Lower lobe of right lung (tissue), 2 donors: ENCODE measurements around the gene MPPED2. TPM values are rescaled to one million over a fixed set of nuclear protein-coding genes. Genes with fewer than 3 reads are reported as not detected.

ENCODE experiments used
- ATAC-seq, 2 donors: fragments of 200-7000 bp; cut with Tn5 transposase; one replicate each; pipeline ENCODE4 v1.9.1; 2020 to 2022; ENCODE audit warnings: mild to moderate bottlenecking in 2 of 2, moderate library complexity in 2 of 2
- DNase-seq: peaks from one replicate; pipeline ENCODE4 v3.0.0-alpha.2; 2020
- H3K27ac ChIP-seq: fragments of 200-600 bp; one replicate; pipeline ENCODE4 v1.8.0; 2022
- H3K27me3 ChIP-seq: fragments of 200-600 bp; one replicate; pipeline ENCODE4 v1.8.0; 2022; ENCODE audit warnings: low read depth
- H3K36me3 ChIP-seq: fragments of 200-600 bp; one replicate; pipeline ENCODE4 v1.8.0; 2022; ENCODE audit warnings: mild to moderate bottlenecking
- H3K4me1 ChIP-seq: fragments of 200-600 bp; one replicate; pipeline ENCODE4 v1.8.0; 2022
- H3K4me3 ChIP-seq: fragments of 200-600 bp; one replicate; pipeline ENCODE4 v1.8.0; 2022; ENCODE audit warnings: mild to moderate bottlenecking
- H3K9me3 ChIP-seq: fragments of 200-600 bp; one replicate; pipeline ENCODE4 v1.8.0; 2022
- intact Hi-C: fragments of 100-400 bp; cut with DNase I; formaldehyde crosslinking; loops from one replicate; pipeline ENCODE4 v1.11.0; 2022
- total RNA-seq: library from RNA; stranded (reverse); fragmentation: NEBNext Ultra II Directional; extraction: Animal tissue kit (Norgen Biotek cat#: 25700); gene quantifications from one replicate; pipeline ENCODE4 v1.2.1, GENCODE V29; 2021
- TF ChIP-seq, protein P1 (sequence below): fragments of 200-600 bp; IDR thresholded peaks from one replicate; pipeline ENCODE4 v1.8.0; 2022; ENCODE audit warnings: antibody characterized with exemption, mild to moderate bottlenecking
- donor health status: DM: no; HTN: yes; CAD: no; lungs with severe emphysema.

Gene MPPED2
- total RNA-seq, 1 donor from 2014 or later, result 1.5 TPM

GRCh38 chr11:30452114-30452513, 134.0 kb downstream of the MPPED2 start:
- ATAC-seq (no peak), DNase-seq (no peak)
- no peaks in the 10 kb centered on the region for H3K27me3 ChIP-seq
- no peaks in the 10 kb centered on the region for H3K4me1 ChIP-seq
- H3K4me3 ChIP-seq, result no peak overlapping the region
- intact Hi-C loops, result no loop called here
- H3K9me3 ChIP-seq, result no peaks in the 10 kb centered on the region
- H3K36me3 ChIP-seq, result no peaks in the 10 kb centered on the region
- TF ChIP-seq, protein P1, sequence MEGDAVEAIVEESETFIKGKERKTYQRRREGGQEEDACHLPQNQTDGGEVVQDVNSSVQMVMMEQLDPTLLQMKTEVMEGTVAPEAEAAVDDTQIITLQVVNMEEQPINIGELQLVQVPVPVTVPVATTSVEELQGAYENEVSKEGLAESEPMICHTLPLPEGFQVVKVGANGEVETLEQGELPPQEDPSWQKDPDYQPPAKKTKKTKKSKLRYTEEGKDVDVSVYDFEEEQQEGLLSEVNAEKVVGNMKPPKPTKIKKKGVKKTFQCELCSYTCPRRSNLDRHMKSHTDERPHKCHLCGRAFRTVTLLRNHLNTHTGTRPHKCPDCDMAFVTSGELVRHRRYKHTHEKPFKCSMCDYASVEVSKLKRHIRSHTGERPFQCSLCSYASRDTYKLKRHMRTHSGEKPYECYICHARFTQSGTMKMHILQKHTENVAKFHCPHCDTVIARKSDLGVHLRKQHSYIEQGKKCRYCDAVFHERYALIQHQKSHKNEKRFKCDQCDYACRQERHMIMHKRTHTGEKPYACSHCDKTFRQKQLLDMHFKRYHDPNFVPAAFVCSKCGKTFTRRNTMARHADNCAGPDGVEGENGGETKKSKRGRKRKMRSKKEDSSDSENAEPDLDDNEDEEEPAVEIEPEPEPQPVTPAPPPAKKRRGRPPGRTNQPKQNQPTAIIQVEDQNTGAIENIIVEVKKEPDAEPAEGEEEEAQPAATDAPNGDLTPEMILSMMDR, result no peak
- H3K27ac ChIP-seq, result no peak overlapping the region

- intact Hi-C loops, result no loop called here
- no peak overlapping the region for H3K27ac ChIP-seq
- TF ChIP-seq, protein P1, result no peak
- H3K36me3 ChIP-seq, result no peaks in the 10 kb centered on the region
- DNase-seq (no peak), ATAC-seq (no peak)
- no peaks in the 10 kb centered on the region for H3K9me3 ChIP-seq
- no peaks in the 10 kb centered on the region for H3K27me3 ChIP-seq
- no peak overlapping the region for H3K4me3 ChIP-seq
- H3K4me1 ChIP-seq, result no peaks in the 10 kb centered on the region
Observed at GRCh38 chr11:30451626-30452025, 134.5 kb downstream of the MPPED2 start.

- Histone ChIP-seq H3K36me3 (no peaks in the 10 kb centered on the region), H3K27me3 (no peaks in the 10 kb centered on the region), H3K27ac (no peak overlapping the region), H3K4me1 (no peaks in the 10 kb centered on the region), H3K4me3 (no peak overlapping the region), H3K9me3 (no peaks in the 10 kb centered on the region)
- DNase-seq (no peak), ATAC-seq (no peak)
- TF ChIP-seq, protein P1, result no peak
- intact Hi-C loops, result no loop called here
Observed at GRCh38 chr11:30451167-30451566, 135.0 kb downstream of the MPPED2 start.

DNA sequence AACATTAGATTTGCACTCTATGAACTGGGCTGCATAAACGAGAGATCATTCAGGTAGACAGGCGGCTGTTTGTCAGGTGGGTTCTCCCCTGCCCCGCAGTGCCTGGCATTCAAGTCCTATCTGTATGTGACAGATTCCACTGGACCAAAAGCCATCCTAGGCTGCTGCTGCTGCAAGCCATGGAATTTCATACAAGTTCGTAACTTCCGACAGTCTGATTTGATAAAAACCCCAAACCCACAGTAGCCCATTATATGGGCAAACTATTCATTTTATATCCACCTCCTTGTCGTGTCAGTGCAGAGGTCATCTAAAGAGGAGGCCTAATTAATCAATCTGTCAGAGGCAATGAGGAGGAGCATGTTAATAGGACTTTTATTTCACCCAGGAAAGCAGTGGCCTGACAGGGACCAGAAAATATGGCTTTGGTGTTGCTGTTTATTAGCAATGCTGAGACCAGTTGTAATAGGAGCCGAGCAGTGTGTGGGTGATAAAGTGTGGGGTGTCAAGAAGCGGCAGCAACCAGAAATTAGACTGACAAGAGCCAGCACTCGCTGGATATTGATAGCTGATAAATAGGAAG, 139.0 kb downstream of the MPPED2 start:
- TF ChIP-seq, protein P1, result no peak
- no peak overlapping the region for H3K27ac ChIP-seq
- no peaks in the 10 kb centered on the region for H3K4me1 ChIP-seq
- DNase-seq (no peak), ATAC-seq (no peak)
- no peaks in the 10 kb centered on the region for H3K36me3 ChIP-seq
- intact Hi-C loops, result no loop called here
- no peaks in the 10 kb centered on the region for H3K9me3 ChIP-seq
- no peaks in the 10 kb centered on the region for H3K27me3 ChIP-seq
- H3K4me3 ChIP-seq, result no peak overlapping the region

- intact Hi-C loops, result no loop called here
Observed at GRCh38 chr11:30446520-30446919, 139.6 kb downstream of the MPPED2 start.

More at GRCh38 chr11:30446520-30446919, 139.6 kb downstream of the MPPED2 start:
- TF ChIP-seq, protein P1, result no peak
- DNase-seq (no peak), ATAC-seq (no peak)
- Histone ChIP-seq H3K27me3 (no peaks in the 10 kb centered on the region), H3K27ac (no peak overlapping the region), H3K36me3 (no peaks in the 10 kb centered on the region), H3K4me3 (no peak overlapping the region), H3K4me1 (no peaks in the 10 kb centered on the region), H3K9me3 (no peaks in the 10 kb centered on the region)
